H1 (cell line): Measurements from ENCODE around the gene CCNI2. TPM values are rescaled to one million over a fixed set of nuclear protein-coding genes. Genes with fewer than 3 reads are reported as not detected.

ENCODE experiments used
- TAF1 ChIP-seq: IDR thresholded peaks from 2 replicates; pipeline ENCODE4 v1.6.1; 2011; ENCODE audit warnings: mild to moderate bottlenecking, low read depth, low read length
- polyA plus RNA-seq, 7 experiments: library from polyadenylated mRNA; depleted of rRNA in 3 of 7; stranded (reverse) in 5 of 7; unstranded in 2 of 7; fragments of >200 nt in 5 of 7; fragments of 200-250 nt in 2 of 7; gene quantifications; 1 replicate in 5 of 7; 2 replicates in 1 of 7; 4 replicates in 1 of 7; pipeline versions ENCODE4 v1.2.1 to v1.2.3, GENCODE V29; 2011 to 2013; ENCODE audit warnings: missing spikeins in 2 of 7, mixed read lengths in 2 of 7
- total RNA-seq: library from RNA; stranded (reverse); fragmentation: NEBNext Ultra II Directional; extraction: Animal tissue kit (Norgen Biotek cat#: 25700); gene quantifications from 2 replicates; pipeline ENCODE4 v1.2.1, GENCODE V29; 2021

CCNI2 gene
- total and polyA plus RNA-seq, 2 of the 8 experiments (the other 6 are each of a cell fraction or from before 2014, with no cell fraction given) = 1.3 to 1.4 TPM

- TF ChIP-seq TAF1 = no peak
Observed at GRCh38 chr5:132744659-132745058, 2.6 kb upstream of the CCNI2 start (continued).
